Activated CD8-positive, alpha-beta T cell treated with anti-CD3 and anti-CD28 coated beads for 36 hours (primary cell): Measurements from ENCODE around the gene KLHL34. TPM values are rescaled to one million over a fixed set of nuclear protein-coding genes. Genes with fewer than 3 reads are reported as not detected.

Experiments
- ATAC-seq: fragments of 200-7000 bp; cut with Tn5 transposase; one replicate; pipeline ENCODE4 v1.10.0; 2021; ENCODE audit warnings: mild to moderate bottlenecking, moderate library complexity
- CTCF ChIA-PET: fragments of 350-600 bp; sonication (Branson Sonifier 250); formaldehyde crosslinking; loops from one replicate; lab custom pipeline; 2021; ENCODE audit warnings: antibody characterized with exemption; lab: Charles Lee
- POLR2A ChIA-PET: fragments of 350-600 bp; sonication (Branson Sonifier 250); formaldehyde crosslinking; loops from one replicate; lab custom pipeline; 2021; ENCODE audit warnings: antibody characterized with exemption; lab: Charles Lee
- DNase-seq: peaks from one replicate; pipeline ENCODE4 v3.0.0-alpha.2; 2020
- H3K27ac Mint-ChIP-seq: one replicate; pipeline ENCODE4 v1.8.0; 2021; ENCODE audit warnings: mild to moderate bottlenecking, mixed read lengths
- H3K27me3 Mint-ChIP-seq: one replicate; pipeline ENCODE4 v1.8.0; 2021; ENCODE audit warnings: mixed read lengths
- H3K36me3 Mint-ChIP-seq: one replicate; pipeline ENCODE4 v1.8.0; 2021; ENCODE audit warnings: low read depth, mixed read lengths
- H3K4me1 Mint-ChIP-seq: one replicate; pipeline ENCODE4 v1.8.0; 2021; ENCODE audit warnings: low read depth, mixed read lengths
- H3K4me3 Mint-ChIP-seq: one replicate; pipeline ENCODE4 v1.8.0; 2021; ENCODE audit warnings: mild to moderate bottlenecking, moderate library complexity, mixed read lengths
- H3K9me3 Mint-ChIP-seq: one replicate; pipeline ENCODE4 v1.8.0; 2021; ENCODE audit warnings: mixed read lengths
- intact Hi-C: fragments of 100-400 bp; cut with micrococcal nuclease; formaldehyde crosslinking; loops from one replicate; pipeline ENCODE4 v1.10.0; 2022
- total RNA-seq, 2 experiments: library from RNA; stranded (reverse); gene quantifications; one replicate each; pipeline ENCODE4 v1.2.3, GENCODE V29; 2021
- TF ChIP-seq, protein P1 (sequence below): fragments of 200-600 bp; IDR thresholded peaks from one replicate; pipeline ENCODE4 v1.8.0; 2022; ENCODE audit warnings: antibody characterized with exemption, mild to moderate bottlenecking

Gene KLHL34
- total RNA-seq, 2 experiments from 2014 or later: 0.47 to 0.77 TPM

DNA sequence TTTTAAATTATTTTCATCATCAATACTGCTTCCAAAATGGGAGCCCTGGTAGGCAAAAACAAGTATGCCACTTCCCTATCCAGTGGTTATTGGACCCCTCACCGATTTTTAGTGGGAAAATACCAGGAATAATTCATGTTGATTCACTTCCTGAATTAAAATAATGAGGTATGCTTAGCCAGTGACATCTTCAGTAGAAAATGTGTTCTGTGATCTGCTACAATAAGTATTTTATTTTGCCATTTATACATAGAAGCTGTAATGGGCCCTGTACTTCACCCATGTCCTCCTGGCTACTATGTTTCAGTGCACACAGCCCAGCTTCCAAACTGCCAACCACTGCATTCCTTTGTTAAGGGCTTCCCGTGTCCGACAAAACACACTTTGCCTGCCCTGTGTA lies 41.0 kb upstream of the KLHL34 start:
- no peak for ATAC-seq
- DNase-seq: no peak
- H3K36me3 Mint-ChIP-seq: no peaks in the 10 kb centered on the region
- TF ChIP-seq, protein P1, sequence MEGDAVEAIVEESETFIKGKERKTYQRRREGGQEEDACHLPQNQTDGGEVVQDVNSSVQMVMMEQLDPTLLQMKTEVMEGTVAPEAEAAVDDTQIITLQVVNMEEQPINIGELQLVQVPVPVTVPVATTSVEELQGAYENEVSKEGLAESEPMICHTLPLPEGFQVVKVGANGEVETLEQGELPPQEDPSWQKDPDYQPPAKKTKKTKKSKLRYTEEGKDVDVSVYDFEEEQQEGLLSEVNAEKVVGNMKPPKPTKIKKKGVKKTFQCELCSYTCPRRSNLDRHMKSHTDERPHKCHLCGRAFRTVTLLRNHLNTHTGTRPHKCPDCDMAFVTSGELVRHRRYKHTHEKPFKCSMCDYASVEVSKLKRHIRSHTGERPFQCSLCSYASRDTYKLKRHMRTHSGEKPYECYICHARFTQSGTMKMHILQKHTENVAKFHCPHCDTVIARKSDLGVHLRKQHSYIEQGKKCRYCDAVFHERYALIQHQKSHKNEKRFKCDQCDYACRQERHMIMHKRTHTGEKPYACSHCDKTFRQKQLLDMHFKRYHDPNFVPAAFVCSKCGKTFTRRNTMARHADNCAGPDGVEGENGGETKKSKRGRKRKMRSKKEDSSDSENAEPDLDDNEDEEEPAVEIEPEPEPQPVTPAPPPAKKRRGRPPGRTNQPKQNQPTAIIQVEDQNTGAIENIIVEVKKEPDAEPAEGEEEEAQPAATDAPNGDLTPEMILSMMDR: no peak
- ChIA-PET POLR2A (no interaction called here), CTCF (no interaction called here)
- no peak overlapping the region for H3K27ac Mint-ChIP-seq
- no peak overlapping the region for H3K4me3 Mint-ChIP-seq
- intact Hi-C loops: no loop called here
- peaks cover 2% of the 10 kb centered on the region for H3K27me3 Mint-ChIP-seq
- no peaks in the 10 kb centered on the region for H3K4me1 Mint-ChIP-seq
- no peaks in the 10 kb centered on the region for H3K9me3 Mint-ChIP-seq

DNA sequence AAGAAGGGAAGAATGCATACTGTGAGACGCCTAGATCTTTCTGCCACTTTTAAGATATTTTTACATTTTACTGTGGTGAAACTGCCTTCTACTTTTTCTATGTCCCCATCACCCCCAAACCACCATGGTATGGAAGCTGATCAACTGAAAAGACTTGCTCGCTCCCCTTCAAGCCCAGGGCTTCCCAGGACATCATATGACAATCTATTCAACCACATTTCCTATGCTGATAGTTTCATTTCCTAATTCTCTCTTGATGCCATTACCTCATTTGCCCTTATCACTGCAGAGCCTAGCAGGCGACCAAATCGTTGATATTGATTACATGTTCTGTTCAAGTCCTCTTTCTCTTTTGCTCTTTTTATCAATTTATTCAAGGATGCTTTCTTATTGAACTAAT lies 40.1 kb upstream of the KLHL34 start:
- intact Hi-C loops: no loop called here
- no peak overlapping the region for H3K4me3 Mint-ChIP-seq
- ATAC-seq: no peak
- DNase-seq: no peak
- no peak overlapping the region for H3K27ac Mint-ChIP-seq
- H3K36me3 Mint-ChIP-seq: no peaks in the 10 kb centered on the region
- TF ChIP-seq, protein P1: no peak
- ChIA-PET CTCF (no interaction called here), POLR2A (no interaction called here)
- H3K4me1 Mint-ChIP-seq: no peaks in the 10 kb centered on the region
- no peaks in the 10 kb centered on the region for H3K9me3 Mint-ChIP-seq
- H3K27me3 Mint-ChIP-seq: peaks cover 2% of the 10 kb centered on the region

DNA sequence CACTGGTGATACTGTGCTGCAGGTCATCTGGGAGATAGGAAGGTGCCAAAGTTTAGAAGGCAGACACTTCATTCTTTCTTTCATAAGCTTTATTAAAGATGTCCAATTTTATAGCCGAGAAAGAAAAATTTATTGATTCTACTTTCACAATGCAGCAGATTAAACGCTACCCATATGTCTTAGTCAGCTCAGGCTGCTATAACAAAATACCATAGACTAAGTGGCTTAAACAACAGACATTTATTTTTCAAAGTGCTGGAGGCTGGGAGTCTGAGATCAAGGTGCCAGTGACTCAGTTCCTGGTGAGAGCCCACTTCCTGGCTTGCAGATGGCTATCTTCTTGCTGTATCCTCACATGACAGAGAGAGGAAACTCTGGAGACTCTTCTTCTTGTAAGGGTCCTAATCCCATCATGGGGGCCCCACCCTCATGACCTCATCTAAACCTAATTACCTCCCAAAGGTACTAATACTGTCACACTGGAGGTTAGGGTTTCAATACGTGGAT lies 33.4 kb upstream of the KLHL34 start:
- H3K27me3 Mint-ChIP-seq: no peaks in the 10 kb centered on the region
- H3K36me3 Mint-ChIP-seq: no peaks in the 10 kb centered on the region
- ATAC-seq: no peak
- H3K27ac Mint-ChIP-seq: no peak overlapping the region
- intact Hi-C loops: no loop called here
- no peaks in the 10 kb centered on the region for H3K4me1 Mint-ChIP-seq
- peak; percentile 21 for DNase-seq
- H3K4me3 Mint-ChIP-seq: no peak overlapping the region
- CTCF ChIA-PET: no interaction called here
- TF ChIP-seq, protein P1: no peak
- H3K9me3 Mint-ChIP-seq: no peaks in the 10 kb centered on the region
- POLR2A ChIA-PET: no interaction called here

DNA sequence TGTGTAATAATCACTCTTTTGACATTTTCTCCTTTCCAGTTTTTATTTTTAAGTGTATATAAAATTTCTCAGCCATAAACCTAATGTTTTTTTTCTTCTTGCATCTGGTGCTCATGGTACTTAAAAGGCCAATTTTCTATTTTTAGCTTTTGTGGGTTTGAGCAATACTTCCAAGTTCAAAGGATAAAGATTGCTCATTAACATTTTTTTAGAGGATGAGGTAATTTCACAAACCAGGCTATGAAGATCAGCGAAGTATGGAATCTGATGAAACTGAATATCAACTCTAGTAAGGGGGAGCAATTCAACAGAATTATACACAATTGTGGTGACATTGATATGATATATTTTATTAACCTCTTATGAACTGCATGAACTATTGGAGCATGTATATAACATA lies 25.8 kb upstream of the KLHL34 start:
- POLR2A ChIA-PET: no interaction called here
- TF ChIP-seq, protein P1: no peak
- Mint-ChIP-seq H3K4me3 (no peak overlapping the region), H3K27ac (no peak overlapping the region), H3K36me3 (no peaks in the 10 kb centered on the region), H3K9me3 (no peaks in the 10 kb centered on the region), H3K4me1 (no peaks in the 10 kb centered on the region), H3K27me3 (no peaks in the 10 kb centered on the region)
- DNase-seq: no peak
- intact Hi-C loops: no loop called here
- CTCF ChIA-PET: no interaction called here
- ATAC-seq: no peak

DNA sequence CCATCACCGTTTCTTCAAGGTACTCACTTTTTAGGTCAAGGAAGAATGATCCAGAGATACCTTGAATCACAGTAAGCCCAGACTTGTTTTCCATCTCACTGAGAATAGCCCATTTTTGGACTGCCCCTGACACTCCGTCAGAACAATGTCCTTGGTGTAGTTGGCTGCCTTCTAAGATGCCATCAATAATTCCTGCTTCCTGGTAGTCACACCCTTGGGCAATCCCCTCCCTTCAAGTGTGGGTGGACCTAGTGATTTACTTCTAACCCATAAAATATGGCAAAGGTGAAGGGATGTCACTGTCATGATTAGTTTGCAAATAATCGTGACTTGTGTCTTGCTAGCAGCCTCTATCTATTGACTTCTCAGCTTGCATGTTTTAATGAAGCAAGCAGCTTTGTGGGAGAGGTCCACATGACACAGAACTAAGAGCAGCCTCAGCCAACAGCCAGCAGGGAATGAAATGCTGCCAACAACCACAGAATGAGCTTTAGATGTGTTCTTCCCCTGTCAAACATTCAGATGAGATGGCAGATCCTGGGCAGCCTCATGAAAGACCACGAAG lies 20.0 kb upstream of the KLHL34 start:
- H3K27ac Mint-ChIP-seq: no peak overlapping the region
- H3K4me1 Mint-ChIP-seq: no peaks in the 10 kb centered on the region
- H3K9me3 Mint-ChIP-seq: no peaks in the 10 kb centered on the region
- peaks cover under 1% of the 10 kb centered on the region for H3K27me3 Mint-ChIP-seq
- no peak overlapping the region for H3K4me3 Mint-ChIP-seq
- intact Hi-C loops: no loop called here
- CTCF ChIA-PET: no interaction called here
- H3K36me3 Mint-ChIP-seq: no peaks in the 10 kb centered on the region
- TF ChIP-seq, protein P1: no peak
- no peak for DNase-seq
- POLR2A ChIA-PET: no interaction called here
- ATAC-seq: no peak
